ENCODE results near the gene NEURL3. TPM values are rescaled to one million over a fixed set of nuclear protein-coding genes. Genes with fewer than 3 reads are reported as not detected.

Gene NEURL3
- total and polyA plus RNA-seq, 12 donors, result 0.03 to 0.41 (median 0.18) TPM; not detected in 8

DNA sequence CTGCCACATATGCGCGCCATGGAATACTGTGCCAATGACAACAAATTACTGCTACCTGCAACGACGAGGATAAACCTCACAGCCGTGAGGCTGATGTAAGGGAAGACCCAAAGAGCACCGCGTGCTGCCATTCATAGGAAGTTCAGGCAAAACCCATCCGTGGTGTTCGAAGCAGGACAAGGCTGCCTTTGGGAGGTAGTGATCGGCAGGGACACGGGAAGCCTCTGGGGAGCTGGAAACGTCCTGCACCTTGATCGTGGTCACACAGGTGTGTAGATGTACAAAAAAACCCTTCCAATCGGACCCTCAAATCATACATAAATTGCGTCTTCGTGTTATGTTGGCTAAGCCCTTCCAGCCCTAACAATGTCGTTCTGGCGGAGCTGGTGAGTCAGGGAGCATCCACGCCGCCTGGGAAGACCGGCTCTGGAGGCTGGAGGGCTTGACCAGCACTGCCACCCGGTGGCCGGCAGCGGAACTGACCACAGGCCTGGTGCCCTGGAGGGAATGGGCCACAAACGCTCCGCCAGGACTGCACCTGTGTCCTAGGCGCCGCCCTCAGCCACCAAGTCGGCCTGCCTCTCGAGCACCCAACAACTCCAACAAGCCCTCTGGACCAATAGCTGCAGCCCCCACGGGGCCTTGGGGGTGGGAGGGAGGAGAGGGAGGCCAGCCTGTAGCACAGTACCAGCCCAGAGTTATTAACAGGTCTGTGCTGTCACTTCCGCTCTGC is 4.1 kb upstream of the NEURL3 start:
- Histone ChIP-seq H3K9me3 (replicated peaks in 1 of 3) (no peaks in the 10 kb centered on the region), H3K27me3 (peaks cover 4% of the 10 kb centered on the region), H3K36me3 (replicated peaks in 1 of 2) (no peaks in the 10 kb centered on the region), H3K4me3 (no peak overlapping the region), H3K4me1 (replicated peaks in 1 of 2) (peaks cover 3 to 9% of the 10 kb centered on the region in 2 donors), H3K27ac (no peak overlapping the region)
- peak; percentile 86 to 94 (median 91) for DNase-seq
- WGBS, 4 donors, result 25 to 44% (median 26%) methylated on average over 20 to 32 of the region's 32 CpGs
- intact Hi-C loops (cut with DNase I), result loop anchor here (2.0 to 10.0 kb wide), 4 partner anchors 37 to 194 kb away; no protein-coding TSS in a partner anchor
- TF ChIP-seq POLR2A (IDR thresholded peaks at IDR 0.05), result no peak
- TF ChIP-seq CTCF (IDR thresholded peaks at IDR 0.05), result peak; percentile 95 to 99 (median 98)

DNA sequence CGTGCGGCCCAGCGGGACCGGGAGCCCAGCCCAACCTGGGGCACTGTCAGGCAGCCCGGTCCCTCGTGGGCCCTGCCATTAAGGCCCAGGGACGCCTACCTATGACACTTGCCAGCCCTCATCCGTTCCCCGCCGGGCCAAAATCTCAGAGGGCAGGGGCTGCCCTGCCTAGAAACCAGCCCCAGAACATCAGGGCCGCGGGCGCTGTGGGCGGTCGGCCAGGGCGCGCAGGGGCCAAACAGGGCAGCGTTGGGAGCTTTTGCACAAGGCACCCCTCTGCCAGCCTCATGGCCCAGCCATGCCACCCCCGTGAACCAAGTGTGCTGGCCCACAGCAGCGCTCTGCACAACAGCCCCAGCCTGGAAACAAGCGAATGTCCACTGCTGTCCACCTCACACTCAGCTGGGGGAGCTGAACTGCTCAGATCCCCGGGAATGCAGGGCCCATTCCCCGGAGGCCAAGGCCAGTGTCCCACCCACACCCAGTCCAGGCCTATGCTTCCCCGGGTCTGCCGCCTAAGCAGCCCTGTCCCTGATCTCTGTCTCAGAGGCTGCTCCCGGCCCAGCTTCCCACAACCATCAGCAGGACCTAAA is 3.5 kb upstream of the NEURL3 start:
- Histone ChIP-seq H3K27ac (no peak overlapping the region), H3K4me3 (no peak overlapping the region), H3K4me1 (replicated peaks in 1 of 2) (peaks cover 3 to 9% of the 10 kb centered on the region in 2 donors), H3K9me3 (replicated peaks in 1 of 3) (no peaks in the 10 kb centered on the region), H3K27me3 (peaks cover 4% of the 10 kb centered on the region), H3K36me3 (replicated peaks in 1 of 2) (no peaks in the 10 kb centered on the region)
- DNase-seq, result no peak
- WGBS, 4 donors, result 62 to 78% (median 66%) methylated on average over 4 to 26 of the region's 26 CpGs
- intact Hi-C loops (cut with DNase I), result loop anchor here (2.0 to 10.0 kb wide), 4 partner anchors 36 to 194 kb away; no protein-coding TSS in a partner anchor
- TF ChIP-seq POLR2A (IDR thresholded peaks at IDR 0.05) (no peak), CTCF (IDR thresholded peaks at IDR 0.05) (no peak)

DNA sequence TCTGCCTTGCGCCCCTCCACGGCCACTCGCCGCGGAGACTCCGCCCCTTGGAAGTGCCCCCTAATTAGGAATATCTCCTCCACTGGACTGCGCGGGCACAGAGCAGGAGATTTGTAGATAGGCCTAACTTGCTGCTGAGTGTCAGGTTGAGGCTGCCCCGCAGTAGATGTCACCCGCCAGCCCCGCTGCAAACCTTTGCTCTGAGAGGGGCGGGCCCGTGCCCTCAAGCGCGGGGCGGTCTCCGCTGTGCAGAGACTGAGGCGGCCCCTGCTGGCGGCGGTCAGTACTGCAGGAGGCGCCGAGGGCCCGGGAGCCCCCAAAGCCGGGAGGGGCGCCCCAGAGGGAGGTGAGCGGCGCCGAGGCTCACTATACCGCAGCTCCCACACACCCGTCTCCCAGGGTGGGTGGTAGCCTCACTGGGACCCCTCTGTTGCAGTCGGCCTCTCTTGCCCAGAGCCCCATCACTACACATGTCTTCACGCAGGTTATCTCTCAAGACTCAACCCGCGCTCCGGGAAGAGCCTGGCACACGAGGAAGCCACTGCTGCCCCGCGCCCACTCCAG is 2.9 kb upstream of the NEURL3 start:
- DNase-seq, result peak in 6 of 7 donors; percentile 57 to 77 (median 69)
- intact Hi-C loops (cut with DNase I), result loop anchor here (2.0 to 10.0 kb wide), 4 partner anchors 36 to 193 kb away; no protein-coding TSS in a partner anchor

More for the DNA sequence above, 2.9 kb upstream of the NEURL3 start:
- Histone ChIP-seq H3K4me3 (peak overlapping the region in 1 of 4 donors; percentile 40), H3K27me3 (peaks cover 4% of the 10 kb centered on the region), H3K9me3 (replicated peaks in 1 of 3) (no peaks in the 10 kb centered on the region), H3K36me3 (replicated peaks in 1 of 2) (no peaks in the 10 kb centered on the region), H3K4me1 (replicated peaks in 1 of 2) (peaks cover 3 to 9% of the 10 kb centered on the region in 2 donors), H3K27ac (no peak overlapping the region)
- WGBS, 4 donors, result 8 to 51% (median 9%) methylated on average over 6 to 38 of the region's 38 CpGs; no CpG with 5 or more reads in 1 of the 4 donors
- TF ChIP-seq POLR2A (IDR thresholded peaks at IDR 0.05), result no peak
- peak; percentile 87 to 99 (median 94) for TF ChIP-seq CTCF (IDR thresholded peaks at IDR 0.05)

All from adrenal gland (tissue), 12 donors.